GM23248 (cell line): ENCODE results near the gene FBLN5. TPM values are rescaled to one million over a fixed set of nuclear protein-coding genes. Genes with fewer than 3 reads are reported as not detected.

Source experiments
- DNase-seq: peaks from one replicate; pipeline ENCODE4 v3.0.0-alpha.2; 2015
- H2AFZ ChIP-seq: fragments of 200-600 bp; sonication (generic); 2 replicates; pipeline ENCODE4 v1.6.1; 2016; ENCODE audit warnings: antibody characterized with exemption
- H3F3A ChIP-seq: fragments of 200-600 bp; sonication (generic); 2 replicates; pipeline ENCODE4 v1.6.1; 2016; ENCODE audit warnings: mild to moderate bottlenecking, antibody characterized with exemption, mixed run types; ENCODE audit not compliant: insufficient read depth
- H3K27ac ChIP-seq: fragments of 200-600 bp; sonication (generic); 2 replicates; pipeline ENCODE4 v1.5.1; 2016; ENCODE audit warnings: mild to moderate bottlenecking
- H3K27me3 ChIP-seq: fragments of 200-600 bp; sonication (generic); replicated peaks from 2 replicates; pipeline ENCODE4 v1.6.1; 2016; ENCODE audit warnings: mild to moderate bottlenecking; ENCODE audit not compliant: insufficient read depth
- H3K36me3 ChIP-seq: fragments of 200-600 bp; sonication (generic); 2 replicates; pipeline ENCODE4 v1.6.1; 2016; ENCODE audit warnings: low read depth, mild to moderate bottlenecking
- H3K4me1 ChIP-seq: fragments of 200-600 bp; sonication (generic); 2 replicates; pipeline ENCODE4 v1.6.1; 2016; ENCODE audit warnings: mild to moderate bottlenecking; ENCODE audit not compliant: insufficient read depth
- H3K4me2 ChIP-seq: fragments of 200-600 bp; sonication (generic); one replicate; pipeline ENCODE4 v1.6.1; 2016; ENCODE audit warnings: mild to moderate bottlenecking; ENCODE audit not compliant: unreplicated experiment
- H3K4me3 ChIP-seq: fragments of 200-600 bp; sonication (generic); 2 replicates; pipeline ENCODE4 v1.5.1; 2016; ENCODE audit warnings: mild to moderate bottlenecking
- H3K79me2 ChIP-seq: fragments of 200-600 bp; sonication (generic); 2 replicates; pipeline ENCODE4 v1.6.1; 2016; ENCODE audit warnings: mild to moderate bottlenecking; ENCODE audit not compliant: insufficient read depth
- H3K9ac ChIP-seq: fragments of 200-600 bp; sonication (generic); 2 replicates; pipeline ENCODE4 v1.6.1; 2016; ENCODE audit warnings: mild to moderate bottlenecking
- H3K9me2 ChIP-seq: fragments of 200-600 bp; sonication (generic); 2 replicates; pipeline ENCODE4 v1.6.1; 2016; ENCODE audit warnings: mixed run types, mild to moderate bottlenecking, moderate library complexity; ENCODE audit not compliant: insufficient read depth
- H3K9me3 ChIP-seq: fragments of 200-600 bp; sonication (generic); one replicate; pipeline ENCODE4 v1.6.1; 2017; ENCODE audit warnings: low read depth
- H4K20me1 ChIP-seq: fragments of 200-600 bp; sonication (generic); 2 replicates; pipeline ENCODE4 v1.6.0; 2016; ENCODE audit not compliant: insufficient read depth
- EZH2 ChIP-seq: fragments of 200-600 bp; sonication (generic); IDR thresholded peaks from 2 replicates; pipeline ENCODE4 v1.6.1; 2018; ENCODE audit warnings: antibody characterized with exemption, mild to moderate bottlenecking; ENCODE audit not compliant: insufficient read depth, poor library complexity, severe bottlenecking
- EZH2phosphoT487 ChIP-seq: fragments of 200-600 bp; sonication (generic); IDR thresholded peaks from 2 replicates; pipeline ENCODE4 v1.6.1; 2018; ENCODE audit warnings: antibody characterized with exemption, moderate library complexity, mild to moderate bottlenecking, low read depth; ENCODE audit not compliant: insufficient read depth
- WGBS, 2 experiments: methylation state at CpG; one replicate each; pipeline ENCODE4 v1.1.6; 2015 to 2017; ENCODE audit warnings: low lambda C conversion rate in 2 of 2, low coverage in 1 of 2; ENCODE audit errors: missing lambda C conversion rate in 2 of 2; 5-methylcytosine and 5-hydroxymethylcytosine counted together
- in situ Hi-C: fragments of 300-500 bp; cut with MboI; formaldehyde crosslinking; loops from 2 replicates; pipeline ENCODE4 v1.15.0; 2020
- polyA plus RNA-seq: library from polyadenylated mRNA; unstranded; fragments of >200 nt; fragmentation: Nextera tagmentation; extraction: Ambion mirVana; gene quantifications from 2 replicates; pipeline ENCODE4 v1.2.1, GENCODE V29; 2016
- total RNA-seq: library from RNA; depleted of rRNA; stranded (reverse); fragments of >200 nt; shearing (Covaris generic); gene quantifications from 2 replicates; pipeline ENCODE4 v1.2.3, GENCODE V29; 2014

The FBLN5 gene
- total and polyA plus RNA-seq, 2 experiments from 2014 or later, result 234 to 756 TPM

DNA sequence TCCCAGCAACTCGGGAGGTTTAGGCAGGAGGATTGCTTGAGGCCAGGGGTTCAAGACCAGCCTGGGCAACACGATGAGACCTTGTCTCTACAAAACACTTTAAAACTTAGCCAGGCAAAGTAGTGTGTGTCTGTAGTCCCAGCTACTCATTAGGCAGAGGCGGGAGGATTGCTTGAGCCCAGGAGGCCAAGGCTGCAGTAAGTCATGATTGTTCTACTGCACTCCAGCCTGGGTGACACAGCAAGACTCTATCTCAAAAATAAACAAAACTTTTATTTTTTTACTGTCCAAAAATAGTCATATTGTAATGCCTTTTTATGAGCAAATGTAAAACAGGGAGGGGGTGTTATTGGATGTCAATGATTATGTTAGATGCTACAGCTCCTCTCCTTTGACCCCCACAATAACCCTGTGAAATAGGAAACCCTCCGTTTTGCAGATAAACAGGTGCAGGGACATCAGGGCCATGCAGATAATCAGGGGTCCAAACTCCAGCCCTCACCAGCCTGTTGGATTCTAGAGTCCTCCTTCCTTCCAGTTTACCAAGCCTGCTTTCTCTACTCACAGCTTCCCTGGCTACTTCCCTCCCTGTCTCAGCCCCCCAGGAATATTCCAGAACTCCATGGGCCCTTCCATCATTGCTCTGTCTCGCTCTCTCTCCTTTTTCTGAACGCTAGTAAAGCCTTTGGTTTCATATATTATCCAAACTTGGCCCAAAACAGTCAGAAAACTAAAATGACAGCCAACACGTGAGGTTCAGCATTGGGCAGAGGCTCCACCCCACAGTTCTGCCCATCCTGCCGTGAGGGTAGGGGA, 5.9 kb upstream of the FBLN5 start:
- TF ChIP-seq EZH2phosphoT487 (no peak), EZH2 (no peak)
- Histone ChIP-seq H3K79me2 (no peaks in the 10 kb centered on the region), H3K4me2 (no peak overlapping the region), H3K27ac (no peak overlapping the region), H4K20me1 (no peaks in the 10 kb centered on the region), H3K27me3 (no peaks in the 10 kb centered on the region), H3K9me2 (no peaks in the 10 kb centered on the region), H3K9me3 (no peaks in the 10 kb centered on the region), H3K4me1 (no peaks in the 10 kb centered on the region), H3K9ac (no peak overlapping the region), H2AFZ (no peak overlapping the region), H3K4me3 (no peak overlapping the region), H3K36me3 (no peaks in the 10 kb centered on the region), H3F3A (peaks cover 5% of the 10 kb centered on the region; the same call in 1 of the 2 replicates)
- WGBS, 2 experiments, result 67 to 69% methylated on average over 8 of the region's 8 CpGs
- in situ Hi-C loops, result no loop called here
- DNase-seq, result peak; percentile 41

DNA sequence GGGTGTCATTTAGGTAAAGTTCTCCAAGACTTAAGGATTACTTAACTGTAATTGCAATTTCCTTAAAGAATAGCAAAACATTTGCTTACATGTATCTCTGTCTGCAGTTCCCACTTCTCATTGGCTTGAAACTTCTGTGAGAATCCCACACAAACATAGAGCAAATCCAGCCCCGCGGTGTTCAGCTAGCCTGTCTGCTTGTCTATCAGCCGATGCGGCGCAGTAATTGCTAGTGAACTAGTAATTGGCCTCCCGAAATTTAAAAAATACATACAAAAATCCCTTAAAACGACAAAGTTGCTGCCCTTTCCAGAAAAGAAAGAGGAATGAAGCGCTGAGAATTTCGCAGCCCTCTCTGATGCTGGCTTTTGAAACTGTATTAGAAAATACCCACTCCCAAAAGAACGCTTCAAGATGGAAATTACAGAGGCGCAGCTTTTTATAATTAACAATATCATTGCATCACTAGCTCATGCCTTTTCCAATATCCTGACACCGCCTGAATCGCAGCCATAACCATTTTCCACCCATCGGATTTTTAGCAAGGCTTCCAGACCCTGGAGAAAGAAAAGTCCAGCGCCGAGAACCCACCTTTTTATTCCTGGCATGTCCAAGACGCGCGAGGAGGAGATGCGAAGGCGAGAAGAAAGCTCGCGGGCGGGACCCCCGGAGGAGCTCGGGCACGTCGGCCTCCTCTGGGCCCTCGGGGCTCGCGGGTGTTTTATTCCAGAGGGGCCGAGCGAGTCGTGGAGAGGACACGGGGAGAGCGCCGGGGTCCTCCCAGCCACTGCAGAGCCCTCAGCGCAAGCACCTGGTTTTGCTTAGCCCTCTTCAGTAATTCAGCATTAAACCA, 646 bp downstream of the FBLN5 start:
- peak overlapping the region; percentile 90 for H3K9ac ChIP-seq

DNA sequence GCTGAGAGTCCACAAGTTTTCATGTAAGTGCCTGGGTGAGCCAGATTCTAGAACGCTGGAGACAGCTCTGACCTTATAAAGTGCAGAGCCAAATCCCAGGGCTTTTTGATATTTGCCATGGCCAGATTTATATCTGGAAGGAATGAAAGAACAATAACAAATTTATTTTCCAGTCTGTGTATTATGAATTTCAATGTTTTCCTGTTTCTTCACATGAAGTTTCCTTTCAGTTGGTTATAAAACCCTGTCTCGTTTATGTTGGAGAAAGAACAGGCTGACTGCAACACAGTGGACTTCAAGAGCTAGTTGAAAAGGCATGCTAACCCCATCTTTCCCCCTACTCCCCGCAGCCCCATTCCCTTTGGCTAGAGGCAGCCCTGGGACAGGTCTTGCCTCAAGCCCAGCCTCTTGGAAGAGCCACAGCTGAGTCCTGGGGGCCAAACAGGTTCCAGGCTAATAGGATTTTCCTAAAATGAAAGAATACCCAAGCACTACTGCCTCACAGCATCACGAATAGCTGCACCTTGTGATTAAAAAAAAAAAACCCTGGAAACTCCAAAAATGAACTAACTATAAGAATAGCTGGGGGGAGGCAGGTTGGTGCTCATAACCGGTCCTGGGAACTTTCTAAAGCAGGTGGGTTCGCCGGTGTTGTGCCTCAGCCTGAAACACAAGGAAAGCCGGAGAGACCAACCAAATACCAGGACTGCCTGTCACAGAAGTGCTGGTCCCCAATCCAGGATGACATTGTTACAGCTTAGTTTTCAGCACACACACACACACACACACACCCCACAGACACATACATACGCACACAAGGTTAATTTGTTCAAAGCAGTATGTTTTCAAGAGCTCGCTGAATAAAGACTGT, 1.5 kb downstream of the FBLN5 start:
- peak; percentile 35 for DNase-seq
- Histone ChIP-seq H3K27me3 (no peaks in the 10 kb centered on the region), H3K4me1 (peaks cover 19% of the 10 kb centered on the region), H4K20me1 (no peaks in the 10 kb centered on the region), H3K9me3 (no peaks in the 10 kb centered on the region), H3K9me2 (no peaks in the 10 kb centered on the region), H3K9ac (peak overlapping the region; percentile 90), H3K27ac (peak overlapping the region; percentile 78), H3K36me3 (0 out of 2 replicates have a peak, but pooled peaks cover 2% of the 10 kb centered on the region), H3F3A (peaks cover 39% of the 10 kb centered on the region), H3K4me2 (peak overlapping the region; percentile 98), H3K4me3 (peak overlapping the region; percentile 93), H2AFZ (peak overlapping the region; percentile 69), H3K79me2 (peaks cover 59% of the 10 kb centered on the region)
- in situ Hi-C loops, result no loop called here
- 2 to 3% methylated on average over 10 of the region's 10 CpGs for WGBS, 2 experiments
- TF ChIP-seq EZH2phosphoT487 (no peak), EZH2 (no peak)

More for the DNA sequence above, 646 bp downstream of the FBLN5 start:
- TF ChIP-seq EZH2, result no peak
- no peak for TF ChIP-seq EZH2phosphoT487
- H3K79me2 ChIP-seq, result peaks cover 50% of the 10 kb centered on the region
- no peaks in the 10 kb centered on the region for H4K20me1 ChIP-seq
- peak overlapping the region; percentile 69 for H2AFZ ChIP-seq
- H3K27me3 ChIP-seq, result no peaks in the 10 kb centered on the region
- 0 to 1% methylated on average over 38 of the region's 38 CpGs for WGBS, 2 experiments
- no peaks in the 10 kb centered on the region for H3K9me3 ChIP-seq
- H3K36me3 ChIP-seq, result no peaks in the 10 kb centered on the region
- peaks cover 19% of the 10 kb centered on the region for H3K4me1 ChIP-seq
- in situ Hi-C loops, result no loop called here
- peak; percentile 76 for DNase-seq
- H3K4me2 ChIP-seq, result peak overlapping the region; percentile 98
- peak overlapping the region; percentile 93 for H3K4me3 ChIP-seq
- H3F3A ChIP-seq, result peaks cover 39% of the 10 kb centered on the region
- H3K27ac ChIP-seq, result peak overlapping the region; percentile 78
- H3K9me2 ChIP-seq, result no peaks in the 10 kb centered on the region

DNA sequence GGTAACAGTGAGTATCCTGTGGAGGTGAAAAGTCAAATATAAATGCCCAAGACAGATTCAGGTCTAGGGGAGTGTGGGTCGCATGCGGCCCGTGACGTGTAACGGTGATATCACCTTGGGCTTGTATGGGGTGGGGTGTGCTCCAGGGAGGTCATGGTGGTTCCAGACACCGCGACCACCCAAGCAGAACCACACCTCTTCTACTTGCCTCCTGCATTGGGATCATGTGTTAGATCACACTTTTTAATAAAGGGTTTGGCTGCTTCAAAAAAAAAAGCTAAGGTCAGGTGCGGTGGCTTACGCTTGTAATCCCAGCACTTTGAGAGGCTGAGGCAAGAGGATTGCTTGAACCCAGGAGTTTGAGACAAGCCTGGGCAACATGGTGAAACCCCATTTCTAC, 4.5 kb downstream of the FBLN5 start:
- WGBS, 2 experiments, result 94 to 99% methylated on average over 9 of the region's 9 CpGs

More for the DNA sequence above, 4.5 kb downstream of the FBLN5 start:
- Histone ChIP-seq H3K4me3 (no peak overlapping the region), H3K36me3 (peaks cover 15% of the 10 kb centered on the region), H3F3A (peaks cover 30% of the 10 kb centered on the region), H3K79me2 (peaks cover 89% of the 10 kb centered on the region), H3K27ac (no peak overlapping the region), H3K27me3 (no peaks in the 10 kb centered on the region), H3K4me2 (no peak overlapping the region), H3K9me3 (no peaks in the 10 kb centered on the region), H2AFZ (no peak overlapping the region), H3K9ac (no peak overlapping the region), H3K9me2 (no peaks in the 10 kb centered on the region), H3K4me1 (peaks cover 19% of the 10 kb centered on the region), H4K20me1 (no peaks in the 10 kb centered on the region)
- in situ Hi-C loops, result no loop called here
- DNase-seq, result no peak
- TF ChIP-seq EZH2phosphoT487 (no peak), EZH2 (no peak)
